ENCODE measurements around the gene PLCD1.

The PLCD1 gene

DNA sequence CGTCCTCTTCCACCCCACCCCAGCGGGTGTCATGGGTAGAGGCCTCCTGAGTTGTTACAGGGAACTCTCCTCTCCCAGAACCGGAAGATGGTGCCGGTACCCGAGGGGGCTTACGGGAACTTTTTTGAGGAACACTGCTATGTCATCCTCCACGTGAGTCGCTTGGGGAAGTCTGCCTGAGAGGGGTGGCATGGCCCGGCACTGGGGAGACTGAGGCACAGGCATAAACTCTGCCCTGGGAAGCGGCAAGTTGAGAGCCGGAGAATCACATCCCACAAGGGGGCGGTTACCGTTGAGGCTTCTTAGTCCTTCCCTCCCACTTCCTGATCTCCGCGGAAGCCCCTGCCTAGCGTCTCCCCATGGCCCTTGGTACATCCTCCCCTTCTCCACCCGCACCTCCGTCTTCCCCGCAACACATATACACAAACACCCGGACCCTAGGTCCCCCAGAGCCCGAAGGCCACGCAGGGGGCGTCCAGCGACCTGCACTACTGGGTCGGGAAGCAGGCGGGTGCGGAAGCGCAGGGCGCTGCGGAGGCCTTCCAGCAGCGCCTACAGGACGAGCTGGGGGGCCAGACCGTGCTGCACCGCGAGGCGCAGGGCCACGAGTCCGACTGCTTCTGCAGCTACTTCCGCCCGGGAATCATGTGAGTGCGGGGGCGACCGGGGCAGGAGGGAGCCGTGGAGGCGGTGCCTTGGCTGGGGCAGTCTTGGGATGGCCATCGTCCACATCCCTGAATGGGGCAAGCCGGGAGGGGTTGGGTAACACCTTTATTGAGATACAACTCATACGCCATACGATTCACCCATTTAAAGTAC, 35.4 kb downstream of the PLCD1 start:
- H3K9me2 ChIP-seq (replicated peaks; ENCODE audit: low read depth, low read length) = no peaks in the 10 kb centered on the region
- no peaks in the 10 kb centered on the region for H3K9me3 ChIP-seq (ENCODE audit: insufficient read depth, low read depth, low read length)
- H3K9ac ChIP-seq (ENCODE audit: low read depth, low read length, poor library complexity, severe bottlenecking) = peak overlapping the region; percentile 81
- peaks cover 17% of the 10 kb centered on the region for H3K79me2 ChIP-seq (ENCODE audit: insufficient read depth, low read length)
- peak overlapping the region; percentile 94 for H2AFZ ChIP-seq (ENCODE audit: low read length)
- peak overlapping the region; percentile 90 for H3K4me3 ChIP-seq (ENCODE audit: low read length, poor library complexity, severe bottlenecking)
- no peaks in the 10 kb centered on the region for H3K27me3 ChIP-seq (ENCODE audit: insufficient read depth, low read length, poor library complexity, severe bottlenecking)
- H3K36me3 ChIP-seq (ENCODE audit: insufficient read depth, low read length) = no peaks in the 10 kb centered on the region
- no peaks in the 10 kb centered on the region for H3F3A ChIP-seq (ENCODE audit: low read depth)
- no peaks in the 10 kb centered on the region for H4K20me1 ChIP-seq (ENCODE audit: insufficient read depth, low read length, poor library complexity, severe bottlenecking)
- H3K4me1 ChIP-seq (ENCODE audit: insufficient read depth, low read length, poor library complexity, severe bottlenecking) = peaks cover 21% of the 10 kb centered on the region
- peak overlapping the region; percentile 69 for H3K4me2 ChIP-seq (ENCODE audit: low read depth, low read length, poor library complexity, severe bottlenecking)
- TF ChIP-seq, protein P1, sequence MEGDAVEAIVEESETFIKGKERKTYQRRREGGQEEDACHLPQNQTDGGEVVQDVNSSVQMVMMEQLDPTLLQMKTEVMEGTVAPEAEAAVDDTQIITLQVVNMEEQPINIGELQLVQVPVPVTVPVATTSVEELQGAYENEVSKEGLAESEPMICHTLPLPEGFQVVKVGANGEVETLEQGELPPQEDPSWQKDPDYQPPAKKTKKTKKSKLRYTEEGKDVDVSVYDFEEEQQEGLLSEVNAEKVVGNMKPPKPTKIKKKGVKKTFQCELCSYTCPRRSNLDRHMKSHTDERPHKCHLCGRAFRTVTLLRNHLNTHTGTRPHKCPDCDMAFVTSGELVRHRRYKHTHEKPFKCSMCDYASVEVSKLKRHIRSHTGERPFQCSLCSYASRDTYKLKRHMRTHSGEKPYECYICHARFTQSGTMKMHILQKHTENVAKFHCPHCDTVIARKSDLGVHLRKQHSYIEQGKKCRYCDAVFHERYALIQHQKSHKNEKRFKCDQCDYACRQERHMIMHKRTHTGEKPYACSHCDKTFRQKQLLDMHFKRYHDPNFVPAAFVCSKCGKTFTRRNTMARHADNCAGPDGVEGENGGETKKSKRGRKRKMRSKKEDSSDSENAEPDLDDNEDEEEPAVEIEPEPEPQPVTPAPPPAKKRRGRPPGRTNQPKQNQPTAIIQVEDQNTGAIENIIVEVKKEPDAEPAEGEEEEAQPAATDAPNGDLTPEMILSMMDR (conservative IDR thresholded peaks at IDR 0.05; ENCODE audit: low read length) = no peak
- no peak for TF ChIP-seq EZH2phosphoT487 (IDR thresholded peaks at IDR 0.05; ENCODE audit: borderline replicate concordance)

DNA sequence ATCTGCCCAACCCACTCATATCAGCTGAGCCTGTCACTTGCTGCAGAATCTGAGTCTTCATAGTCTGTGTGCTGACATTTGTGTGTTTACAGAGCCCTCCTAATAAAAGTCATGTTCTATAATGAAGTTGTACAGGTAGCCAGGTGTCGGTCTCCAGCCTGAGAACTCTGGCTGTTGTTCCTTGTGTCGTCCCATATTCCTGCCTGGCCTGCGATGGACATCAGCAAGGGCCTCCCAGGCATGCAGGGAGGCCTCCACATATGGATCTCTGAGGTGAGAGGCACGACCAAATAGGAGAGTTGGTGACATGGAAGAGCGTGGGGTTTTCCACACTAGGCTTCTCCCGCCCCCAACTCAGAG, 36.0 kb downstream of the PLCD1 start:
- H3F3A ChIP-seq (ENCODE audit: low read depth) = no peaks in the 10 kb centered on the region
- H4K20me1 ChIP-seq (ENCODE audit: insufficient read depth, low read length, poor library complexity, severe bottlenecking) = no peaks in the 10 kb centered on the region
- H2AFZ ChIP-seq (ENCODE audit: low read length) = peak overlapping the region; percentile 94
- H3K4me2 ChIP-seq (ENCODE audit: low read depth, low read length, poor library complexity, severe bottlenecking) = peak overlapping the region; percentile 69
- no peaks in the 10 kb centered on the region for H3K36me3 ChIP-seq (ENCODE audit: insufficient read depth, low read length)
- peaks cover 17% of the 10 kb centered on the region for H3K79me2 ChIP-seq (ENCODE audit: insufficient read depth, low read length)
- H3K9me2 ChIP-seq (replicated peaks; ENCODE audit: low read depth, low read length) = no peaks in the 10 kb centered on the region
- TF ChIP-seq, protein P1 (conservative IDR thresholded peaks at IDR 0.05; ENCODE audit: low read length) = no peak
- no peak for TF ChIP-seq EZH2phosphoT487 (IDR thresholded peaks at IDR 0.05; ENCODE audit: borderline replicate concordance)
- peak overlapping the region; percentile 90 for H3K4me3 ChIP-seq (ENCODE audit: low read length, poor library complexity, severe bottlenecking)
- H3K4me1 ChIP-seq (ENCODE audit: insufficient read depth, low read length, poor library complexity, severe bottlenecking) = peaks cover 21% of the 10 kb centered on the region
- H3K27me3 ChIP-seq (ENCODE audit: insufficient read depth, low read length, poor library complexity, severe bottlenecking) = no peaks in the 10 kb centered on the region
- H3K9ac ChIP-seq (ENCODE audit: low read depth, low read length, poor library complexity, severe bottlenecking) = peak overlapping the region; percentile 81
- no peaks in the 10 kb centered on the region for H3K9me3 ChIP-seq (ENCODE audit: insufficient read depth, low read depth, low read length)

DNA sequence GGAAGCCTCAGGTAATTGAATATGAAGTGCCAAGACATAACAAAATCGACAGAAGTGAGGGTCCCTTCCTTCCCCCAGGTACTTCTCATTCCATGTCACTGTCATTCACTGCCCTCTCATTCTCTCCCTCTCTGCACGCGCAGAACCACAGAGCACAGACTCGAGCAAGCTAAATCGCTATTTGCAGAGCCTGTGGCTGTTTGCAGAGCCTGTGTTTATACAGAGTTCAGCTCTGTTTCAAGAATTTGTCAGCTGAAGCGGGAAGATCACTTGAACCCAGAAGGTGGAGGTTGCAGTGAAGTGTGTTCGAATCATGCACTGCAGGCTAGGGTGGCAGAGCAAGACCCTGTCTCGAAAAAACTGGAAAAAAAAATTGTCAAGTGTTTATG, 36.4 kb downstream of the PLCD1 start:
- Histone ChIP-seq H3K4me2 (ENCODE audit: low read depth, low read length, poor library complexity, severe bottlenecking) (peak overlapping the region; percentile 69), H3K9me2 (replicated peaks; ENCODE audit: low read depth, low read length) (no peaks in the 10 kb centered on the region)

More for the DNA sequence above, 36.4 kb downstream of the PLCD1 start:
- H2AFZ ChIP-seq (ENCODE audit: low read length) = no peak overlapping the region
- peaks cover 21% of the 10 kb centered on the region for H3K4me1 ChIP-seq (ENCODE audit: insufficient read depth, low read length, poor library complexity, severe bottlenecking)
- H3K27me3 ChIP-seq (ENCODE audit: insufficient read depth, low read length, poor library complexity, severe bottlenecking) = no peaks in the 10 kb centered on the region
- H3K36me3 ChIP-seq (ENCODE audit: insufficient read depth, low read length) = no peaks in the 10 kb centered on the region
- no peaks in the 10 kb centered on the region for H3K9me3 ChIP-seq (ENCODE audit: insufficient read depth, low read depth, low read length)
- H3K9ac ChIP-seq (ENCODE audit: low read depth, low read length, poor library complexity, severe bottlenecking) = no peak overlapping the region
- no peaks in the 10 kb centered on the region for H4K20me1 ChIP-seq (ENCODE audit: insufficient read depth, low read length, poor library complexity, severe bottlenecking)
- no peak overlapping the region for H3K4me3 ChIP-seq (ENCODE audit: low read length, poor library complexity, severe bottlenecking)
- no peak for TF ChIP-seq EZH2phosphoT487 (IDR thresholded peaks at IDR 0.05; ENCODE audit: borderline replicate concordance)
- TF ChIP-seq, protein P1 (conservative IDR thresholded peaks at IDR 0.05; ENCODE audit: low read length) = no peak
- no peaks in the 10 kb centered on the region for H3F3A ChIP-seq (ENCODE audit: low read depth)
- peaks cover 17% of the 10 kb centered on the region for H3K79me2 ChIP-seq (ENCODE audit: insufficient read depth, low read length)
